LNCaP clone FGC (cell line): ENCODE data around the gene ARFIP2.
A peak's percentile ranks its signal among the peaks of the same experiment; 100 is the strongest.

Source experiments
- DNase-seq: peaks from one replicate; pipeline ENCODE4 v3.0.0-alpha.2; 2011; ENCODE audit warnings: low read depth
- H3K4me3 ChIP-seq: 2 replicates; pipeline ENCODE4 v1.5.1; 2011; ENCODE audit warnings: mild to moderate bottlenecking, low read depth, low read length, control low read depth
- TF ChIP-seq, protein P1 (sequence below): IDR thresholded peaks from 2 replicates; pipeline ENCODE4 v1.5.1; 2012; ENCODE audit warnings: mild to moderate bottlenecking; ENCODE audit not compliant: control insufficient read depth, insufficient read depth; ENCODE audit errors: extremely low read depth

Gene ARFIP2

GRCh38 chr11:6443269-6444003, 37.7 kb downstream of the ARFIP2 start:
- TF ChIP-seq, protein P1, sequence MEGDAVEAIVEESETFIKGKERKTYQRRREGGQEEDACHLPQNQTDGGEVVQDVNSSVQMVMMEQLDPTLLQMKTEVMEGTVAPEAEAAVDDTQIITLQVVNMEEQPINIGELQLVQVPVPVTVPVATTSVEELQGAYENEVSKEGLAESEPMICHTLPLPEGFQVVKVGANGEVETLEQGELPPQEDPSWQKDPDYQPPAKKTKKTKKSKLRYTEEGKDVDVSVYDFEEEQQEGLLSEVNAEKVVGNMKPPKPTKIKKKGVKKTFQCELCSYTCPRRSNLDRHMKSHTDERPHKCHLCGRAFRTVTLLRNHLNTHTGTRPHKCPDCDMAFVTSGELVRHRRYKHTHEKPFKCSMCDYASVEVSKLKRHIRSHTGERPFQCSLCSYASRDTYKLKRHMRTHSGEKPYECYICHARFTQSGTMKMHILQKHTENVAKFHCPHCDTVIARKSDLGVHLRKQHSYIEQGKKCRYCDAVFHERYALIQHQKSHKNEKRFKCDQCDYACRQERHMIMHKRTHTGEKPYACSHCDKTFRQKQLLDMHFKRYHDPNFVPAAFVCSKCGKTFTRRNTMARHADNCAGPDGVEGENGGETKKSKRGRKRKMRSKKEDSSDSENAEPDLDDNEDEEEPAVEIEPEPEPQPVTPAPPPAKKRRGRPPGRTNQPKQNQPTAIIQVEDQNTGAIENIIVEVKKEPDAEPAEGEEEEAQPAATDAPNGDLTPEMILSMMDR = peak; percentile 75
- H3K4me3 ChIP-seq = no peak overlapping the region
- no peak for DNase-seq

- DNase-seq = no peak
- TF ChIP-seq, protein P1 = no peak
These were observed 38.7 kb downstream of the ARFIP2 start for GRCh38 chr11:6442441-6442840.

DNA sequence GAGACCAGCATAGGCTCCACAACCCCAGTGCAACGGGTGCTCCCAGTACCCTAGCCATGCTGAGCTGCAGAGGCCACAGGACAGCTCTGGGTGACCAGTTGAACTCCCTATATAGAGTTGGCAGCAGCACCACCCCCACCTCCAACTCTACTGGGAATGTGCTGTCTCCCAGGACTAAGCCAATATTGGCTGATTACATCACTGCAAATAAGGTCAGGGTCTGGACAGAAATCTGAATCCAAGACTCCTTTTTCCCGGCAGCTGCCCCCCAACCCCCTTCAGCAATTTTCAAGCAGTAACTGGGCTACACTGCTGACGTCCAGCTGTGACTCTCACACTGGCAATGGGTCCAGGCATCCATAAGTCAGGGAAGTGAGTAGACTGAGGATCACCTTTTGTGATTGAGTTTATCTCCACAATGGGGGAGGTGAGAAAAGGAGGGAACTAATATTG, 40.2 kb downstream of the ARFIP2 start, which contains the start of gene HPX:
Gene HPX (minus strand): TSS at position 82 of the 453 bp plus-strand sequence. CDS start 24 bp downstream, at position 58.
- no peak for DNase-seq
- TF ChIP-seq, protein P1 = no peak
- H3K4me3 ChIP-seq = no peak within 1 kb of the TSS

More at GRCh38 chr11:6442441-6442840, 38.7 kb downstream of the ARFIP2 start:
- H3K4me3 ChIP-seq = no peak overlapping the region

- no peak overlapping the region for H3K4me3 ChIP-seq
- TF ChIP-seq, protein P1 = peak; percentile 79
- peak; percentile 35 for DNase-seq
These were observed 42.1 kb downstream of the ARFIP2 start for GRCh38 chr11:6438979-6439571.

GRCh38 chr11:6437993-6438392, 43.1 kb downstream of the ARFIP2 start:
- no peak for DNase-seq
- TF ChIP-seq, protein P1 = no peak

GRCh38 chr11:6437423-6437822, 43.7 kb downstream of the ARFIP2 start:
- no peak overlapping the region for H3K4me3 ChIP-seq
- TF ChIP-seq, protein P1 = no peak
- DNase-seq = no peak

More at GRCh38 chr11:6437993-6438392, 43.1 kb downstream of the ARFIP2 start:
- no peak overlapping the region for H3K4me3 ChIP-seq
